Immature natural killer cell (primary cell): ENCODE data around the gene MGA. TPM values are rescaled to one million over a fixed set of nuclear protein-coding genes. Genes with fewer than 3 reads are reported as not detected.

Source experiments
- DNase-seq, 3 donors: peaks; one replicate each; pipeline ENCODE4 v3.0.0; 2022; ENCODE audit warnings: mixed read lengths in 1 of 3
- H3K27ac Mint-ChIP-seq, 6 donors: one replicate each; pipeline ENCODE4 v1.8.0; 2020; ENCODE audit warnings: mixed read lengths in 6 of 6, mild to moderate bottlenecking in 5 of 6, inconsistent platforms in 4 of 6, moderate library complexity in 3 of 6
- H3K27me3 Mint-ChIP-seq, 3 donors: one replicate each; pipeline ENCODE4 v1.8.0; 2020 to 2021; ENCODE audit warnings: low read depth in 3 of 3, mild to moderate bottlenecking in 3 of 3, mixed read lengths in 3 of 3, moderate library complexity in 3 of 3, inconsistent platforms in 1 of 3
- H3K36me3 Mint-ChIP-seq, 3 donors: one replicate each; pipeline ENCODE4 v1.8.0; 2020; ENCODE audit warnings: mixed read lengths in 3 of 3, inconsistent platforms in 2 of 3, mild to moderate bottlenecking in 2 of 3
- H3K4me1 Mint-ChIP-seq, 2 donors: one replicate each; pipeline ENCODE4 v1.8.0; 2020; ENCODE audit warnings: inconsistent platforms in 2 of 2, mild to moderate bottlenecking in 2 of 2, mixed read lengths in 2 of 2, moderate library complexity in 1 of 2
- H3K4me3 Mint-ChIP-seq, 5 donors: one replicate each; pipeline ENCODE4 v1.8.0; 2020; ENCODE audit warnings: mild to moderate bottlenecking in 5 of 5, mixed read lengths in 5 of 5, inconsistent platforms in 3 of 5, moderate library complexity in 3 of 5
- H3K9me3 Mint-ChIP-seq, 6 donors: one replicate each; pipeline ENCODE4 v1.8.0; 2020; ENCODE audit warnings: mild to moderate bottlenecking in 6 of 6, mixed read lengths in 6 of 6, inconsistent platforms in 4 of 6, moderate library complexity in 3 of 6
- polyA plus RNA-seq, 3 donors: library from polyadenylated mRNA; unstranded; fragments of 300-500 nt; fragmentation: Illumina TruSeq; gene quantifications; one replicate each; pipeline ENCODE4 v1.2.3, GENCODE V29; 2021

Gene MGA
- polyA plus RNA-seq, 3 donors from 2014 or later: 3.3 to 23.8 (median 5.9) TPM

- no peak for DNase-seq
- Mint-ChIP-seq H3K27ac (peak overlapping the region in 3 of 6 donors; percentile 22 to 50 (median 29)), H3K36me3 (peaks cover 0 to 3% (median 0%) of the 10 kb centered on the region in 3 donors)
Measured at GRCh38 chr15:41783296-41783695, 123.1 kb downstream of the MGA start.

GRCh38 chr15:41788262-41788661 is 128.1 kb downstream of the MGA start:
- H3K4me1 Mint-ChIP-seq: peaks cover 46 to 56% of the 10 kb centered on the region in 2 donors
- peak overlapping the region in 1 of 6 donors; percentile 1 for H3K27ac Mint-ChIP-seq
- peaks cover 0 to 1% (median 0%) of the 10 kb centered on the region in 3 donors for H3K27me3 Mint-ChIP-seq
- no peak for DNase-seq
- no peak overlapping the region for H3K4me3 Mint-ChIP-seq
- peaks cover 0 to 3% (median 0%) of the 10 kb centered on the region in 3 donors for H3K36me3 Mint-ChIP-seq
- H3K9me3 Mint-ChIP-seq: no peaks in the 10 kb centered on the region

More at GRCh38 chr15:41783296-41783695, 123.1 kb downstream of the MGA start:
- Mint-ChIP-seq H3K4me1 (peaks cover 39 to 56% of the 10 kb centered on the region in 2 donors), H3K4me3 (peak overlapping the region; percentile 8 to 69 (median 56)), H3K9me3 (no peaks in the 10 kb centered on the region), H3K27me3 (peaks cover 0 to 5% (median 0%) of the 10 kb centered on the region in 3 donors)

- Mint-ChIP-seq H3K36me3 (no peaks in the 10 kb centered on the region), H3K9me3 (no peaks in the 10 kb centered on the region), H3K4me1 (peaks cover 44 to 48% of the 10 kb centered on the region in 2 donors), H3K27ac (peak overlapping the region in 3 of 6 donors; percentile 6 to 66 (median 24)), H3K4me3 (no peak overlapping the region), H3K27me3 (peaks cover 0 to 1% (median 0%) of the 10 kb centered on the region in 3 donors)
- DNase-seq: no peak
Measured at GRCh38 chr15:41789236-41789635, 129.0 kb downstream of the MGA start.

GRCh38 chr15:41789662-41790061 is 129.5 kb downstream of the MGA start:
- Mint-ChIP-seq H3K9me3 (no peaks in the 10 kb centered on the region), H3K4me1 (peaks cover 44 to 48% of the 10 kb centered on the region in 2 donors), H3K36me3 (no peaks in the 10 kb centered on the region), H3K4me3 (no peak overlapping the region), H3K27ac (peak overlapping the region in 4 of 6 donors; percentile 6 to 71 (median 45)), H3K27me3 (peaks cover 0 to 1% (median 0%) of the 10 kb centered on the region in 3 donors)
- no peak for DNase-seq

GRCh38 chr15:41790169-41790568 is 130.0 kb downstream of the MGA start:
- peak overlapping the region in 4 of 6 donors; percentile 4 to 90 (median 42) for H3K27ac Mint-ChIP-seq
- H3K9me3 Mint-ChIP-seq: no peaks in the 10 kb centered on the region
- H3K4me3 Mint-ChIP-seq: no peak overlapping the region
- no peak for DNase-seq
- no peaks in the 10 kb centered on the region for H3K36me3 Mint-ChIP-seq
- H3K4me1 Mint-ChIP-seq: peaks cover 44 to 52% of the 10 kb centered on the region in 2 donors
- peaks cover 0 to 1% (median 0%) of the 10 kb centered on the region in 3 donors for H3K27me3 Mint-ChIP-seq

GRCh38 chr15:41790756-41791546 is 130.7 kb downstream of the MGA start:
- H3K4me3 Mint-ChIP-seq: peak overlapping the region; percentile 55 to 78 (median 70)
- no peaks in the 10 kb centered on the region for H3K36me3 Mint-ChIP-seq
- peaks cover 0 to 1% (median 0%) of the 10 kb centered on the region in 3 donors for H3K27me3 Mint-ChIP-seq
- peak overlapping the region; percentile 47 to 90 (median 84) for H3K27ac Mint-ChIP-seq
- DNase-seq: peak in 1 of 3 donors; percentile 9
- H3K9me3 Mint-ChIP-seq: no peaks in the 10 kb centered on the region
- peaks cover 47 to 59% of the 10 kb centered on the region in 2 donors for H3K4me1 Mint-ChIP-seq

- Mint-ChIP-seq H3K36me3 (no peaks in the 10 kb centered on the region), H3K9me3 (no peaks in the 10 kb centered on the region), H3K27me3 (peaks cover 0 to 1% (median 0%) of the 10 kb centered on the region in 3 donors), H3K4me1 (peaks cover 51 to 65% of the 10 kb centered on the region in 2 donors), H3K27ac (peak overlapping the region in 4 of 6 donors; percentile 47 to 90 (median 76)), H3K4me3 (peak overlapping the region; percentile 55 to 78 (median 70))
- no peak for DNase-seq
Measured at GRCh38 chr15:41791547-41791937, 131.3 kb downstream of the MGA start.

- Mint-ChIP-seq H3K27me3 (peaks cover 0 to 1% (median 0%) of the 10 kb centered on the region in 3 donors), H3K27ac (peak overlapping the region in 3 of 6 donors; percentile 63 to 90 (median 90)), H3K9me3 (no peaks in the 10 kb centered on the region), H3K4me1 (peaks cover 51 to 70% of the 10 kb centered on the region in 2 donors), H3K36me3 (no peaks in the 10 kb centered on the region), H3K4me3 (peak overlapping the region in 1 of 5 donors; percentile 65)
- no peak for DNase-seq
Measured at GRCh38 chr15:41792000-41792637, 131.9 kb downstream of the MGA start.

GRCh38 chr15:41794081-41794480 is 133.9 kb downstream of the MGA start:
- H3K4me3 Mint-ChIP-seq: peak overlapping the region in 2 of 5 donors; percentile 25 to 26

GRCh38 chr15:41795996-41796856 is 136.0 kb downstream of the MGA start:
- H3K9me3 Mint-ChIP-seq: no peaks in the 10 kb centered on the region
- no peak for DNase-seq
- peaks cover 0 to 12% (median 8%) of the 10 kb centered on the region in 3 donors for H3K36me3 Mint-ChIP-seq
- peak overlapping the region in 1 of 6 donors; percentile 45 for H3K27ac Mint-ChIP-seq
- peaks cover 0 to 3% (median 0%) of the 10 kb centered on the region in 3 donors for H3K27me3 Mint-ChIP-seq
- no peak overlapping the region for H3K4me3 Mint-ChIP-seq
- peaks cover 20 to 39% of the 10 kb centered on the region in 2 donors for H3K4me1 Mint-ChIP-seq

More at GRCh38 chr15:41794081-41794480, 133.9 kb downstream of the MGA start:
- Mint-ChIP-seq H3K27me3 (peaks cover 0 to 1% (median 0%) of the 10 kb centered on the region in 3 donors), H3K4me1 (peaks cover 41 to 60% of the 10 kb centered on the region in 2 donors), H3K9me3 (no peaks in the 10 kb centered on the region), H3K27ac (peak overlapping the region in 1 of 6 donors; percentile 80), H3K36me3 (no peaks in the 10 kb centered on the region)
- DNase-seq: no peak

- no peaks in the 10 kb centered on the region for H3K9me3 Mint-ChIP-seq
- H3K4me3 Mint-ChIP-seq: no peak overlapping the region
- DNase-seq: no peak
- H3K27me3 Mint-ChIP-seq: peaks cover 0 to 3% (median 0%) of the 10 kb centered on the region in 3 donors
- H3K36me3 Mint-ChIP-seq: peaks cover 0 to 13% (median 8%) of the 10 kb centered on the region in 3 donors
- H3K4me1 Mint-ChIP-seq: peaks cover 8 to 27% of the 10 kb centered on the region in 2 donors
- H3K27ac Mint-ChIP-seq: no peak overlapping the region
Measured at GRCh38 chr15:41797201-41797944, 137.2 kb downstream of the MGA start.

GRCh38 chr15:41798607-41799487 is 138.6 kb downstream of the MGA start:
- peak overlapping the region in 4 of 6 donors; percentile 31 to 59 (median 48) for H3K27ac Mint-ChIP-seq
- no peak for DNase-seq
- no peaks in the 10 kb centered on the region for H3K9me3 Mint-ChIP-seq
- peaks cover 0 to 13% (median 8%) of the 10 kb centered on the region in 3 donors for H3K36me3 Mint-ChIP-seq
- H3K4me3 Mint-ChIP-seq: no peak overlapping the region
- H3K4me1 Mint-ChIP-seq: peaks cover 7 to 23% of the 10 kb centered on the region in 2 donors
- H3K27me3 Mint-ChIP-seq: peaks cover 0 to 3% (median 0%) of the 10 kb centered on the region in 3 donors
